ENCODE measurements around the gene PHLDA1.

DNA sequence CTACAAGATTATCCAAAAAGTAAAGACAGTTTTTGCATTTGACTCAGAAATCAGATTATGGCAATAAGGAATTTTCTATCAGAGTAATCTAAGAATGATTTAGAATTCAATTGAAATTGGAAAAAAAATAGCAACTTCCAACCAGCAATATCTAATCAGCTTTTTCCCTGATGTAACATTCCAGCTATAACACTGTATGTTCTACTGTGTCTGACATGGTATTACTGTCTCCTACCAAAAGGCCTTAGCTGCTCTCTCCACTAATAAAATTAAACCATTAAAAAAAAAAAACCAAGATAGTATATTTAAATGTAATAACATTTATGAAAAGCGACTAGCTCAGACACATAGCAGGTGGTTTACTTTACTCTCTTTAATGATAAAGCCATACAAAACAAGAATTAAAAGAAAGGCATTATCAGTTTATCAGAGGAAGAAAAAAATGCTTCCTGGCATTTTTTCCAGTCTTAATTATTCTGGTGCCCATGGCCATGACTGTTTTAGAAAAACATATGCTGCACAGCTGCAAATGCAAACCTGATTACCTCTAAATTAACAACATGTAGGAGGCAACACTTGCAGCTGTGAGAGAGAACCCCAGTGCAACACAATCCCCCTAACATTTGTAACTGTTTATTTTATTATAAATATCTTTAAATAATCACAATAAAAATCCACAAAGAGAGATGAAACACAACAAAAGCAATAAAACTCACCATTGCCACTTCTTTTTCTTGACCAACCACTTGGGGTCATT lies 28.8 kb downstream of the PHLDA1 start:
- no peak for TF ChIP-seq CTCF (IDR thresholded peaks at IDR 0.05; ENCODE audit: low read depth, low read length, missing input control)
- TF ChIP-seq, protein P1, sequence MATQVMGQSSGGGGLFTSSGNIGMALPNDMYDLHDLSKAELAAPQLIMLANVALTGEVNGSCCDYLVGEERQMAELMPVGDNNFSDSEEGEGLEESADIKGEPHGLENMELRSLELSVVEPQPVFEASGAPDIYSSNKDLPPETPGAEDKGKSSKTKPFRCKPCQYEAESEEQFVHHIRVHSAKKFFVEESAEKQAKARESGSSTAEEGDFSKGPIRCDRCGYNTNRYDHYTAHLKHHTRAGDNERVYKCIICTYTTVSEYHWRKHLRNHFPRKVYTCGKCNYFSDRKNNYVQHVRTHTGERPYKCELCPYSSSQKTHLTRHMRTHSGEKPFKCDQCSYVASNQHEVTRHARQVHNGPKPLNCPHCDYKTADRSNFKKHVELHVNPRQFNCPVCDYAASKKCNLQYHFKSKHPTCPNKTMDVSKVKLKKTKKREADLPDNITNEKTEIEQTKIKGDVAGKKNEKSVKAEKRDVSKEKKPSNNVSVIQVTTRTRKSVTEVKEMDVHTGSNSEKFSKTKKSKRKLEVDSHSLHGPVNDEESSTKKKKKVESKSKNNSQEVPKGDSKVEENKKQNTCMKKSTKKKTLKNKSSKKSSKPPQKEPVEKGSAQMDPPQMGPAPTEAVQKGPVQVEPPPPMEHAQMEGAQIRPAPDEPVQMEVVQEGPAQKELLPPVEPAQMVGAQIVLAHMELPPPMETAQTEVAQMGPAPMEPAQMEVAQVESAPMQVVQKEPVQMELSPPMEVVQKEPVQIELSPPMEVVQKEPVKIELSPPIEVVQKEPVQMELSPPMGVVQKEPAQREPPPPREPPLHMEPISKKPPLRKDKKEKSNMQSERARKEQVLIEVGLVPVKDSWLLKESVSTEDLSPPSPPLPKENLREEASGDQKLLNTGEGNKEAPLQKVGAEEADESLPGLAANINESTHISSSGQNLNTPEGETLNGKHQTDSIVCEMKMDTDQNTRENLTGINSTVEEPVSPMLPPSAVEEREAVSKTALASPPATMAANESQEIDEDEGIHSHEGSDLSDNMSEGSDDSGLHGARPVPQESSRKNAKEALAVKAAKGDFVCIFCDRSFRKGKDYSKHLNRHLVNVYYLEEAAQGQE (IDR thresholded peaks at IDR 0.05): no peak
- TF ChIP-seq RAD21 (IDR thresholded peaks at IDR 0.05): no peak
- TF ChIP-seq YY1 (IDR thresholded peaks at IDR 0.05): no peak
- TF ChIP-seq GABPA (IDR thresholded peaks at IDR 0.05 in 1 of 2, conservative IDR thresholded peaks at IDR 0.05 in 1 of 2): no peak

Measured in liver (tissue), 3 donors.